GM23338 (cell line): ENCODE measurements around the gene TIMM23. TPM values are rescaled to one million over a fixed set of nuclear protein-coding genes. Genes with fewer than 3 reads are reported as not detected.

Source experiments
- ATAC-seq: fragments of 200-7000 bp; cut with Tn5 transposase; 3 replicates; pipeline ENCODE4 v1.9.1; 2020
- DNase-seq: peaks from one replicate; pipeline ENCODE4 v3.0.0-alpha.2; 2015; ENCODE audit warnings: low spot score
- H2AFZ ChIP-seq: fragments of 200-600 bp; sonication (generic); 2 replicates; pipeline ENCODE4 v1.8.0; 2016; ENCODE audit warnings: antibody characterized with exemption, mild to moderate bottlenecking, moderate library complexity
- H3F3A ChIP-seq: fragments of 200-600 bp; sonication (generic); replicated peaks from 2 replicates; pipeline ENCODE4 v1.8.0; 2017; ENCODE audit warnings: antibody characterized with exemption, mixed run types, low read depth
- H3K27ac ChIP-seq: fragments of 200-600 bp; sonication (generic); 2 replicates; pipeline ENCODE4 v1.6.1; 2016; ENCODE audit warnings: low read depth
- H3K27me3 ChIP-seq: fragments of 200-600 bp; sonication (generic); 2 replicates; pipeline ENCODE4 v1.8.0; 2016; ENCODE audit warnings: mild to moderate bottlenecking, mixed run types, moderate library complexity; ENCODE audit not compliant: insufficient read depth
- H3K36me3 ChIP-seq: fragments of 200-600 bp; sonication (generic); 2 replicates; pipeline ENCODE4 v1.8.0; 2016; ENCODE audit warnings: mild to moderate bottlenecking; ENCODE audit not compliant: insufficient read depth
- H3K4me1 ChIP-seq: fragments of 200-600 bp; sonication (generic); 2 replicates; pipeline ENCODE4 v1.8.0; 2016; ENCODE audit warnings: mild to moderate bottlenecking, moderate library complexity; ENCODE audit not compliant: insufficient read depth
- H3K4me2 ChIP-seq: fragments of 200-600 bp; sonication (generic); 2 replicates; pipeline ENCODE4 v1.7.1; 2017; ENCODE audit warnings: mixed run types
- H3K4me3 ChIP-seq: fragments of 200-600 bp; sonication (generic); 2 replicates; pipeline ENCODE4 v1.6.1; 2016; ENCODE audit warnings: mixed run types
- H3K79me2 ChIP-seq: fragments of 200-600 bp; sonication (generic); replicated peaks from 2 replicates; pipeline ENCODE4 v1.8.0; 2017; ENCODE audit warnings: mild to moderate bottlenecking; ENCODE audit not compliant: insufficient read depth
- H3K9me2 ChIP-seq: fragments of 200-600 bp; sonication (generic); 2 replicates; pipeline ENCODE4 v1.8.0; 2017; ENCODE audit not compliant: insufficient read depth
- H4K20me1 ChIP-seq: fragments of 200-600 bp; sonication (generic); replicated peaks from 2 replicates; pipeline ENCODE4 v1.8.0; 2017; ENCODE audit warnings: mild to moderate bottlenecking; ENCODE audit not compliant: insufficient read depth
- H3K27ac Mint-ChIP-seq: 2 replicates; pipeline ENCODE4 v1.8.0; 2020; ENCODE audit warnings: inconsistent platforms, mild to moderate bottlenecking, moderate library complexity, mixed read lengths
- H3K27me3 Mint-ChIP-seq: 3 replicates; pipeline ENCODE4 v1.8.0; 2022; ENCODE audit warnings: low read depth, mild to moderate bottlenecking, moderate library complexity, mixed read lengths, inconsistent platforms; ENCODE audit not compliant: insufficient read depth, poor library complexity
- H3K36me3 Mint-ChIP-seq: 3 replicates; pipeline ENCODE4 v1.8.0; 2021; ENCODE audit warnings: low read depth, mild to moderate bottlenecking, inconsistent platforms, moderate library complexity, mixed read lengths
- H3K4me1 Mint-ChIP-seq: 3 replicates; pipeline ENCODE4 v1.8.0; 2020; ENCODE audit warnings: mild to moderate bottlenecking, inconsistent platforms, mixed read lengths
- H3K4me3 Mint-ChIP-seq: 3 replicates; pipeline ENCODE4 v1.8.0; 2021; ENCODE audit warnings: moderate library complexity, mild to moderate bottlenecking, inconsistent platforms, mixed read lengths
- H3K9me3 Mint-ChIP-seq: 3 replicates; pipeline ENCODE4 v1.8.0; 2020; ENCODE audit warnings: moderate library complexity, mild to moderate bottlenecking, inconsistent platforms, mixed read lengths
- CREB1 ChIP-seq: fragments of 250-450 bp; sonication (Bioruptor Pico); IDR thresholded peaks from 2 replicates; pipeline ENCODE4 v1.5.0; 2020; ENCODE audit warnings: low read depth, mild to moderate bottlenecking, moderate library complexity
- ETS1 ChIP-seq: IDR thresholded peaks from 2 replicates; pipeline ENCODE4 v1.6.1; 2016; ENCODE audit warnings: antibody characterized with exemption
- EZH2 ChIP-seq: fragments of 200-600 bp; sonication (generic); IDR thresholded peaks from one replicate; pipeline ENCODE4 v1.8.0; 2017; ENCODE audit warnings: antibody characterized with exemption, mild to moderate bottlenecking, low read depth; ENCODE audit not compliant: unreplicated experiment
- EZH2phosphoT487 ChIP-seq: fragments of 200-600 bp; sonication (generic); IDR thresholded peaks from one replicate; pipeline ENCODE4 v1.8.1; 2018; ENCODE audit warnings: antibody characterized with exemption; ENCODE audit not compliant: unreplicated experiment
- JUNB ChIP-seq: IDR thresholded peaks from one replicate; pipeline ENCODE4 v1.6.1; 2016; ENCODE audit warnings: antibody characterized with exemption; ENCODE audit not compliant: unreplicated experiment
- NANOG ChIP-seq: IDR thresholded peaks from 2 replicates; pipeline ENCODE4 v1.6.1; 2016; ENCODE audit warnings: antibody characterized with exemption, borderline replicate concordance
- POLR2AphosphoS5 ChIP-seq: IDR thresholded peaks from 2 replicates; pipeline ENCODE4 v1.6.1; 2016; ENCODE audit warnings: antibody characterized with exemption, low read depth
- STAT1 ChIP-seq: IDR thresholded peaks from one replicate; pipeline ENCODE4 v1.6.1; 2016; ENCODE audit warnings: antibody characterized with exemption; ENCODE audit not compliant: unreplicated experiment
- ZNF114 ChIP-seq: fragments of 250-450 bp; sonication (Bioruptor Pico); IDR thresholded peaks from 2 replicates; pipeline ENCODE4 v1.5.0; 2020; ENCODE audit warnings: mild to moderate bottlenecking, moderate library complexity
- ZNF331 ChIP-seq: fragments of 250-450 bp; sonication (Bioruptor Pico); IDR thresholded peaks from 2 replicates; pipeline ENCODE4 v1.5.0; 2020; ENCODE audit warnings: low read depth, mild to moderate bottlenecking, moderate library complexity
- ZNF462 ChIP-seq: fragments of 250-450 bp; sonication (Bioruptor Pico); IDR thresholded peaks from 2 replicates; pipeline ENCODE4 v1.5.0; 2020; ENCODE audit warnings: mild to moderate bottlenecking, moderate library complexity
- polyA plus RNA-seq: library from polyadenylated mRNA; unstranded; fragments of >200 nt; fragmentation: Nextera tagmentation; extraction: Ambion mirVana; gene quantifications from 2 replicates; pipeline ENCODE4 v1.2.1, GENCODE V29; 2016
- total RNA-seq: library from RNA; depleted of rRNA; stranded (reverse); fragments of >200 nt; shearing (Covaris generic); gene quantifications from 2 replicates; pipeline ENCODE4 v1.2.3, GENCODE V29; 2014
- TF ChIP-seq, protein P1 (sequence below), 2 experiments: fragments of 200-600 bp in 1 of 2; sonication (generic) in 1 of 2; conservative IDR thresholded peaks; 2 replicates each; pipeline versions ENCODE4 v1.5.1 to v1.6.1; 2016 to 2017; ENCODE audit warnings: antibody characterized with exemption in 2 of 2, low read depth in 2 of 2, mild to moderate bottlenecking in 2 of 2, moderate library complexity in 1 of 2
- TF ChIP-seq, protein P2 (sequence below): IDR thresholded peaks from one replicate; pipeline ENCODE4 v1.6.1; 2018; ENCODE audit warnings: antibody characterized with exemption; ENCODE audit not compliant: unreplicated experiment

TIMM23 gene
- total and polyA plus RNA-seq, 2 experiments from 2014 or later, result 120 to 218 TPM

DNA sequence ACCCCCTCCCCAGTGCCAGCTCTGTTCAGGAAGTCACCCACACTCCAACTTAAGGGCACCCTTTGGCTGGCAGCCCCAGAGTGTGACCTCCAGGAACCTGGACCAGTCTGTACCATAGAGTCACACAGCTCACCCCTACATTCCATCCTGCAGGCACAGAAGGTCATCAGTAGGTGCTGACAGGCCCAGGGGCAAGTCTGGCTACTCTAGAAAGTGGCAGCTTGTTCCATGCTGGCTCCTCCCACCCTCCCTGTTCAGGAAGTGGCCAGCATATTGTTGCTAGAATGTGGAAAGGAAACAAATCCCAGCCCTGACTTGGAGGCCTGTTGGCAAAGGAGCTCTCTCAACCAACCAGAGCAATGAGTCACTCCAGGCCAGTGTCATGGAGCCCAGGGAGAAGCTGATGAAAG is 61.3 kb downstream of the TIMM23 start:
- DNase-seq (no peak), ATAC-seq (no peak)
- Histone ChIP-seq H3K79me2 (peaks cover 11% of the 10 kb centered on the region), H3K4me2 (no peak overlapping the region), H3K27me3 (no peaks in the 10 kb centered on the region), H3K4me3 (no peak overlapping the region), H3K4me1 (peaks cover 10% of the 10 kb centered on the region), H3K36me3 (no peaks in the 10 kb centered on the region), H2AFZ (no peak overlapping the region), H3K9me2 (no peaks in the 10 kb centered on the region), H4K20me1 (peaks cover 4% of the 10 kb centered on the region; the same call in 1 of the 2 replicates), H3F3A (no peaks in the 10 kb centered on the region), H3K27ac (no peak overlapping the region)
- H3K27ac Mint-ChIP-seq, result no peak overlapping the region
- peaks cover 16% of the 10 kb centered on the region for H3K4me1 Mint-ChIP-seq
- H3K4me3 Mint-ChIP-seq, result no peak overlapping the region
- H3K9me3 Mint-ChIP-seq, result no peaks in the 10 kb centered on the region
- no peak for TF ChIP-seq ZNF114 (CRISPR knock-in tag)
- TF ChIP-seq STAT1, result no peak
- no peak for TF ChIP-seq EZH2
- no peak for TF ChIP-seq ZNF462
- TF ChIP-seq, protein P1, sequence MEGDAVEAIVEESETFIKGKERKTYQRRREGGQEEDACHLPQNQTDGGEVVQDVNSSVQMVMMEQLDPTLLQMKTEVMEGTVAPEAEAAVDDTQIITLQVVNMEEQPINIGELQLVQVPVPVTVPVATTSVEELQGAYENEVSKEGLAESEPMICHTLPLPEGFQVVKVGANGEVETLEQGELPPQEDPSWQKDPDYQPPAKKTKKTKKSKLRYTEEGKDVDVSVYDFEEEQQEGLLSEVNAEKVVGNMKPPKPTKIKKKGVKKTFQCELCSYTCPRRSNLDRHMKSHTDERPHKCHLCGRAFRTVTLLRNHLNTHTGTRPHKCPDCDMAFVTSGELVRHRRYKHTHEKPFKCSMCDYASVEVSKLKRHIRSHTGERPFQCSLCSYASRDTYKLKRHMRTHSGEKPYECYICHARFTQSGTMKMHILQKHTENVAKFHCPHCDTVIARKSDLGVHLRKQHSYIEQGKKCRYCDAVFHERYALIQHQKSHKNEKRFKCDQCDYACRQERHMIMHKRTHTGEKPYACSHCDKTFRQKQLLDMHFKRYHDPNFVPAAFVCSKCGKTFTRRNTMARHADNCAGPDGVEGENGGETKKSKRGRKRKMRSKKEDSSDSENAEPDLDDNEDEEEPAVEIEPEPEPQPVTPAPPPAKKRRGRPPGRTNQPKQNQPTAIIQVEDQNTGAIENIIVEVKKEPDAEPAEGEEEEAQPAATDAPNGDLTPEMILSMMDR (conservative IDR thresholded peaks at IDR 0.05; ENCODE audit: low read depth in 2 of 2), result no peak
- TF ChIP-seq NANOG, result no peak
- TF ChIP-seq, protein P2, sequence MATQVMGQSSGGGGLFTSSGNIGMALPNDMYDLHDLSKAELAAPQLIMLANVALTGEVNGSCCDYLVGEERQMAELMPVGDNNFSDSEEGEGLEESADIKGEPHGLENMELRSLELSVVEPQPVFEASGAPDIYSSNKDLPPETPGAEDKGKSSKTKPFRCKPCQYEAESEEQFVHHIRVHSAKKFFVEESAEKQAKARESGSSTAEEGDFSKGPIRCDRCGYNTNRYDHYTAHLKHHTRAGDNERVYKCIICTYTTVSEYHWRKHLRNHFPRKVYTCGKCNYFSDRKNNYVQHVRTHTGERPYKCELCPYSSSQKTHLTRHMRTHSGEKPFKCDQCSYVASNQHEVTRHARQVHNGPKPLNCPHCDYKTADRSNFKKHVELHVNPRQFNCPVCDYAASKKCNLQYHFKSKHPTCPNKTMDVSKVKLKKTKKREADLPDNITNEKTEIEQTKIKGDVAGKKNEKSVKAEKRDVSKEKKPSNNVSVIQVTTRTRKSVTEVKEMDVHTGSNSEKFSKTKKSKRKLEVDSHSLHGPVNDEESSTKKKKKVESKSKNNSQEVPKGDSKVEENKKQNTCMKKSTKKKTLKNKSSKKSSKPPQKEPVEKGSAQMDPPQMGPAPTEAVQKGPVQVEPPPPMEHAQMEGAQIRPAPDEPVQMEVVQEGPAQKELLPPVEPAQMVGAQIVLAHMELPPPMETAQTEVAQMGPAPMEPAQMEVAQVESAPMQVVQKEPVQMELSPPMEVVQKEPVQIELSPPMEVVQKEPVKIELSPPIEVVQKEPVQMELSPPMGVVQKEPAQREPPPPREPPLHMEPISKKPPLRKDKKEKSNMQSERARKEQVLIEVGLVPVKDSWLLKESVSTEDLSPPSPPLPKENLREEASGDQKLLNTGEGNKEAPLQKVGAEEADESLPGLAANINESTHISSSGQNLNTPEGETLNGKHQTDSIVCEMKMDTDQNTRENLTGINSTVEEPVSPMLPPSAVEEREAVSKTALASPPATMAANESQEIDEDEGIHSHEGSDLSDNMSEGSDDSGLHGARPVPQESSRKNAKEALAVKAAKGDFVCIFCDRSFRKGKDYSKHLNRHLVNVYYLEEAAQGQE, result no peak
- no peak for TF ChIP-seq JUNB
- TF ChIP-seq POLR2AphosphoS5, result no peak
- TF ChIP-seq ETS1, result no peak
- no peak for TF ChIP-seq CREB1
- no peak for TF ChIP-seq ZNF331 (CRISPR knock-in tag)
- no peak for TF ChIP-seq EZH2phosphoT487
- peaks cover 8% of the 10 kb centered on the region for H3K27me3 Mint-ChIP-seq
- H3K36me3 Mint-ChIP-seq, result no peaks in the 10 kb centered on the region; the same call in 2 of the 3 replicates
